WTC11 (cell line): Measurements from ENCODE around the gene SRXN1. TPM values are rescaled to one million over a fixed set of nuclear protein-coding genes. Genes with fewer than 3 reads are reported as not detected.
A peak's percentile ranks its signal among the peaks of the same experiment; 100 is the strongest.
"Not testable (repeated sequence)": the region's sequence is repeated elsewhere in the genome, so short reads cannot be mapped to it uniquely, and the experiment has no call there.

Experiments
- ATAC-seq: fragments of 200-7000 bp; cut with Tn5 transposase; 2 replicates; pipeline ENCODE4 v1.10.0; 2021; ENCODE audit warnings: mild to moderate bottlenecking, moderate library complexity
- CTCF ChIA-PET: fragments of 300-600 bp; sonication (Branson Sonifier 250); formaldehyde crosslinking; loops from one replicate; lab custom pipeline; 2021; ENCODE audit warnings: antibody characterized with exemption; lab: Charles Lee
- POLR2A ChIA-PET: fragments of 350-600 bp; sonication (Branson Sonifier 250); formaldehyde crosslinking; loops from one replicate; lab custom pipeline; 2021; ENCODE audit warnings: antibody characterized with exemption; lab: Charles Lee
- DNase-seq: peaks from one replicate; pipeline ENCODE4 v3.0.0; 2021; ENCODE audit warnings: low spot score
- H3K27ac Mint-ChIP-seq: 2 replicates; pipeline ENCODE4 v1.8.0; 2021; ENCODE audit warnings: mixed read lengths
- H3K27me3 Mint-ChIP-seq: 2 replicates; pipeline ENCODE4 v1.8.0; 2021; ENCODE audit warnings: low read depth, mild to moderate bottlenecking, moderate library complexity, mixed read lengths
- H3K36me3 Mint-ChIP-seq: 2 replicates; pipeline ENCODE4 v1.8.0; 2021; ENCODE audit warnings: mixed read lengths
- H3K4me1 Mint-ChIP-seq: 2 replicates; pipeline ENCODE4 v1.8.0; 2022; ENCODE audit warnings: mixed read lengths
- H3K4me3 Mint-ChIP-seq: 2 replicates; pipeline ENCODE4 v1.8.0; 2021; ENCODE audit warnings: mild to moderate bottlenecking, moderate library complexity, mixed read lengths
- H3K9me3 Mint-ChIP-seq: 2 replicates; pipeline ENCODE4 v1.8.0; 2021; ENCODE audit warnings: mixed read lengths
- CREB1 ChIP-seq: sonication (generic); formaldehyde crosslinking; IDR thresholded peaks from 2 replicates; pipeline ENCODE4 v1.8.0; 2023; ENCODE audit warnings: mild to moderate bottlenecking, missing genetic modification reagents
- GABPB1 ChIP-seq: sonication (generic); formaldehyde crosslinking; IDR thresholded peaks from 2 replicates; pipeline ENCODE4 v1.8.1; 2023; ENCODE audit warnings: mild to moderate bottlenecking, missing genetic modification reagents
- GRHL2 ChIP-seq: fragments of 250-450 bp; sonication (Bioruptor Pico); IDR thresholded peaks from 2 replicates; pipeline ENCODE4 v1.8.0; 2022; ENCODE audit warnings: mild to moderate bottlenecking, moderate library complexity; ENCODE audit not compliant: insufficient replicate concordance, severe bottlenecking
- NFE2L1 ChIP-seq: sonication (generic); formaldehyde crosslinking; IDR thresholded peaks from 2 replicates; pipeline ENCODE4 v1.8.1; 2023; ENCODE audit warnings: missing genetic modification reagents
- TP53 ChIP-seq: sonication (generic); formaldehyde crosslinking; IDR thresholded peaks from 2 replicates; pipeline ENCODE4 v1.8.1; 2023; ENCODE audit warnings: mild to moderate bottlenecking, missing genetic modification reagents
- ZNF396 ChIP-seq: fragments of 250-450 bp; sonication (Bioruptor Pico); IDR thresholded peaks from 2 replicates; pipeline ENCODE4 v1.8.0; 2021; ENCODE audit warnings: mild to moderate bottlenecking, moderate library complexity, borderline replicate concordance
- ZNF423 ChIP-seq: fragments of 250-450 bp; sonication (Bioruptor Pico); IDR thresholded peaks from 2 replicates; pipeline ENCODE4 v2.1.2; 2022; ENCODE audit warnings: mild to moderate bottlenecking, moderate library complexity
- total RNA-seq: library from RNA; stranded (reverse); gene quantifications from 3 replicates; pipeline ENCODE4 v1.2.3, GENCODE V29; 2021
- TF ChIP-seq, protein P1 (sequence below): sonication (generic); formaldehyde crosslinking; IDR thresholded peaks from 2 replicates; pipeline ENCODE4 v1.8.0; 2022; ENCODE audit warnings: mild to moderate bottlenecking, missing genetic modification reagents
- TF ChIP-seq, protein P2 (sequence below): sonication (generic); formaldehyde crosslinking; IDR thresholded peaks from 2 replicates; pipeline ENCODE4 v1.8.0; 2022; ENCODE audit warnings: missing genetic modification reagents
- TF ChIP-seq, protein P3 (sequence below): fragments of 250-450 bp; sonication (Bioruptor Pico); IDR thresholded peaks from 2 replicates; pipeline ENCODE4 v2.1.2; 2022; ENCODE audit warnings: mild to moderate bottlenecking, moderate library complexity
- TF ChIP-seq, protein P4 (sequence below): sonication (generic); formaldehyde crosslinking; IDR thresholded peaks from 2 replicates; pipeline ENCODE4 v1.8.1; 2023; ENCODE audit warnings: mild to moderate bottlenecking, missing genetic modification reagents
- TF ChIP-seq, protein P5 (sequence below): sonication (generic); formaldehyde crosslinking; IDR thresholded peaks from 2 replicates; pipeline ENCODE4 v1.8.0; 2022; ENCODE audit warnings: mild to moderate bottlenecking, missing genetic modification reagents
- TF ChIP-seq, protein P6 (sequence below): fragments of 250-450 bp; sonication (Bioruptor Pico); IDR thresholded peaks from 2 replicates; pipeline ENCODE4 v1.9.0; 2021; ENCODE audit warnings: mild to moderate bottlenecking

SRXN1 gene
- total RNA-seq, 1 experiment from 2014 or later: 23.0 TPM

DNA sequence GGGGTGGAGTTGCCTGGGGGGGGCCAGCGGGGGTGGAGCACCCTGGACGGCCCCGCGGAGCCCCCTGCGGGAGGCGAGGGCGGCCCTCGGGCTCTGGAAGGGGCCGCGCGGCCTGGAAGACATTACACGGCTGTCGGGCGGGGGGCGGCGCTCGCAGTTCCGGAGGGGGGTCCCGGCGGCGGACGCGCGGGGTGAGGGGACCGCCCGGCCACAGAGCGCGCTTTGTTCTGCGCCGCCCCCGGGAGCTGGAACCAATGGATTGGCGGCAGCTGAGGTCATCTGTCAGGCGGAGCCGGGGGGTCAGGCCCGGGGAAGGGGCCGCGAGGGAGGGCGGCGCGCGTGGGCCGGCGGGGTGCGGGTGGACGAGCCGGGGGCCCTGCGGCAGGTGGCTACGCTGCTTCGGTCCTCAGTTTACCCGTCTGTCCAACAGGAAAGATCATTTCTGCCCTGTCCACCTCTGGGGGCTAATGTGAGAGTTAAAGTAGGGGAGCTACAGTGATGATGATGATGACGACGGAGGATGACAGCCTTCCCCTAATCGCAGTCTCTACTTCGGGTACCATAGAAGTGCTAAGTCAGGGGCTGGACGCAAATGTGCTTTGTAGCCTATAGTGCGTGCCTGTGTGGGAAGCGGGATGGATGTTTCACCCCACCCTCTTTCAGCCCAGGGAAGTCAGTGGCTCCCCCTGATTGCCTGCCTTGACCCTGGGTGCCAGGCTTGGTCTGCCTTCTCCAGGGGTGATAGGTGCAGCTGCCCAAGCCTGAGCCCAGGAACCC lies 10.4 kb downstream of the SRXN1 start:
- Mint-ChIP-seq H3K27ac (no peak overlapping the region), H3K4me1 (peaks cover 15% of the 10 kb centered on the region), H3K36me3 (peaks cover 5% of the 10 kb centered on the region), H3K4me3 (peak overlapping the region; percentile 31), H3K27me3 (no peaks in the 10 kb centered on the region; the same call in 1 of the 2 replicates), H3K9me3 (no peaks in the 10 kb centered on the region)
- TF ChIP-seq ZNF396 (no peak), CREB1 (CRISPR knock-in tag) (no peak), GABPB1 (CRISPR knock-in tag) (0 out of 2 replicates have a peak, but pooled peaks have one; percentile 14)
- TF ChIP-seq, protein P1, sequence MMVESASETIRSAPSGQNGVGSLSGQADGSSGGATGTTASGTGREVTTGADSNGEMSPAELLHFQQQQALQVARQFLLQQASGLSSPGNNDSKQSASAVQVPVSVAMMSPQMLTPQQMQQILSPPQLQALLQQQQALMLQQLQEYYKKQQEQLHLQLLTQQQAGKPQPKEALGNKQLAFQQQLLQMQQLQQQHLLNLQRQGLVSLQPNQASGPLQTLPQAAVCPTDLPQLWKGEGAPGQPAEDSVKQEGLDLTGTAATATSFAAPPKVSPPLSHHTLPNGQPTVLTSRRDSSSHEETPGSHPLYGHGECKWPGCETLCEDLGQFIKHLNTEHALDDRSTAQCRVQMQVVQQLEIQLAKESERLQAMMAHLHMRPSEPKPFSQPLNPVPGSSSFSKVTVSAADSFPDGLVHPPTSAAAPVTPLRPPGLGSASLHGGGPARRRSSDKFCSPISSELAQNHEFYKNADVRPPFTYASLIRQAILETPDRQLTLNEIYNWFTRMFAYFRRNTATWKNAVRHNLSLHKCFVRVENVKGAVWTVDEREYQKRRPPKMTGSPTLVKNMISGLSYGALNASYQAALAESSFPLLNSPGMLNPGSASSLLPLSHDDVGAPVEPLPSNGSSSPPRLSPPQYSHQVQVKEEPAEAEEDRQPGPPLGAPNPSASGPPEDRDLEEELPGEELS (CRISPR knock-in tag): no peak
- DNase-seq (peak; percentile 50), ATAC-seq (peak; percentile 10)
- CTCF ChIA-PET: interaction anchor here (0.8 to 1.4 kb wide), 8 partner anchors 22 to 96 kb away, joined by 3 to 6 read pairs (median 4); no protein-coding TSS in a partner anchor
- POLR2A ChIA-PET: interaction anchor here (0.6 kb wide), 1 partner anchor 83 kb away, joined by 4 read pairs; no protein-coding TSS in a partner anchor

DNA sequence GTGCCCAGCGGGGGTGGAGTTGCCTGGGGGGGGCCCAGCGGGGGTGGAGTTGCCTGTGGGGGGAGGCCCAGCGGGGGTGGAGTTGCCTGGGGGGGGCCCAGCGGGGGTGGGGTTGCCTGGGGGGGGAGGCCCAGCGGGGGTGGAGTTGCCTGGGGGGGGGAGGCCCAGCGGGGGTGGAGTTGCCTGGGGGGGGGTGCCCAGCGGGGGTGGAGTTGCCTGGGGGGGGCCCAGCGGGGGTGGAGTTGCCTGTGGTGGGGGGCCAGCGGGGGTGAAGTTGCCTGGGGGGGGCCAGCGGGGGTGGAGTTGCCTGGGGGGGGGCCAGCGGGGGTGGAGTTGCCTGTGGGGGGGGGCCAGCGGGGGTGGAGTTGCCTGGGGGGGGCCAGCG lies 11.0 kb downstream of the SRXN1 start:
- H3K4me1 Mint-ChIP-seq: peaks cover 15% of the 10 kb centered on the region
- POLR2A ChIA-PET: interaction anchor here (0.6 kb wide), 1 partner anchor 82 kb away, joined by 4 read pairs; no protein-coding TSS in a partner anchor
- ATAC-seq, DNase-seq, H3K27ac Mint-ChIP-seq, H3K27me3 Mint-ChIP-seq, H3K4me3 Mint-ChIP-seq, H3K36me3 Mint-ChIP-seq, H3K9me3 Mint-ChIP-seq: not testable (repeated sequence)
- CTCF ChIA-PET: interaction anchor here (0.7 to 2.5 kb wide), 9 partner anchors 9 to 87 kb away, joined by 3 to 15 read pairs (median 6); no protein-coding TSS in a partner anchor

DNA sequence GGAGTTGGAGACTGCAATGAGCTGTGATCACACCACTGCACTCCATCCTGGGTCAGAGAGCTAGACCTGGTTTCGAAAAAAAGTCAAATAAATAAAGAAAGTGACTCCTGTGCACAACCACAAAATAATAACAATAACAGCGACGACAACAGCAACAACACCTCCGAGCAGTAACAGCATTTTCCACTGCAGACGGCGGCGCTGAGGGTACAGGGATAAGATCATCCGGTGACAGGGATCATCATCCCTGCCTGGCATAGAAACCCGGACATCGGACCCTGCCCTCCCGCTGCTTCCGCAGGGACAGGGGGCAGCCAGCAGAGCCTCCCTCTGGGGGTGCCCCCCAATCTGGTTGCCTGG lies 11.5 kb downstream of the SRXN1 start:
- Mint-ChIP-seq H3K27ac (peak overlapping the region; percentile 60), H3K4me3 (peak overlapping the region; percentile 42), H3K27me3 (no peaks in the 10 kb centered on the region; the same call in 1 of the 2 replicates), H3K36me3 (no peaks in the 10 kb centered on the region), H3K4me1 (peaks cover 15% of the 10 kb centered on the region), H3K9me3 (no peaks in the 10 kb centered on the region)
- no peak for ATAC-seq
- DNase-seq: peak; percentile 36
- POLR2A ChIA-PET: interaction anchor here (0.8 kb wide), 1 partner anchor 99 kb away, joined by 3 read pairs; no protein-coding TSS in a partner anchor
- CTCF ChIA-PET: interaction anchor here (0.7 to 2.5 kb wide), 9 partner anchors 10 to 97 kb away, joined by 3 to 15 read pairs (median 4); no protein-coding TSS in a partner anchor
- TF ChIP-seq, protein P1 (CRISPR knock-in tag): no peak
- TF ChIP-seq NFE2L1 (CRISPR knock-in tag) (no peak), ZNF423 (CRISPR knock-in tag) (no peak), TP53 (CRISPR knock-in tag) (no peak), GRHL2 (CRISPR knock-in tag) (no peak)
- TF ChIP-seq, protein P2, sequence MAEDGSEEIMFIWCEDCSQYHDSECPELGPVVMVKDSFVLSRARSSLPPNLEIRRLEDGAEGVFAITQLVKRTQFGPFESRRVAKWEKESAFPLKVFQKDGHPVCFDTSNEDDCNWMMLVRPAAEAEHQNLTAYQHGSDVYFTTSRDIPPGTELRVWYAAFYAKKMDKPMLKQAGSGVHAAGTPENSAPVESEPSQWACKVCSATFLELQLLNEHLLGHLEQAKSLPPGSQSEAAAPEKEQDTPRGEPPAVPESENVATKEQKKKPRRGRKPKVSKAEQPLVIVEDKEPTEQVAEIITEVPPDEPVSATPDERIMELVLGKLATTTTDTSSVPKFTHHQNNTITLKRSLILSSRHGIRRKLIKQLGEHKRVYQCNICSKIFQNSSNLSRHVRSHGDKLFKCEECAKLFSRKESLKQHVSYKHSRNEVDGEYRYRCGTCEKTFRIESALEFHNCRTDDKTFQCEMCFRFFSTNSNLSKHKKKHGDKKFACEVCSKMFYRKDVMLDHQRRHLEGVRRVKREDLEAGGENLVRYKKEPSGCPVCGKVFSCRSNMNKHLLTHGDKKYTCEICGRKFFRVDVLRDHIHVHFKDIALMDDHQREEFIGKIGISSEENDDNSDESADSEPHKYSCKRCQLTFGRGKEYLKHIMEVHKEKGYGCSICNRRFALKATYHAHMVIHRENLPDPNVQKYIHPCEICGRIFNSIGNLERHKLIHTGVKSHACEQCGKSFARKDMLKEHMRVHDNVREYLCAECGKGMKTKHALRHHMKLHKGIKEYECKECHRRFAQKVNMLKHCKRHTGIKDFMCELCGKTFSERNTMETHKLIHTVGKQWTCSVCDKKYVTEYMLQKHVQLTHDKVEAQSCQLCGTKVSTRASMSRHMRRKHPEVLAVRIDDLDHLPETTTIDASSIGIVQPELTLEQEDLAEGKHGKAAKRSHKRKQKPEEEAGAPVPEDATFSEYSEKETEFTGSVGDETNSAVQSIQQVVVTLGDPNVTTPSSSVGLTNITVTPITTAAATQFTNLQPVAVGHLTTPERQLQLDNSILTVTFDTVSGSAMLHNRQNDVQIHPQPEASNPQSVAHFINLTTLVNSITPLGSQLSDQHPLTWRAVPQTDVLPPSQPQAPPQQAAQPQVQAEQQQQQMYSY (CRISPR knock-in tag): no peak
- TF ChIP-seq, protein P3, sequence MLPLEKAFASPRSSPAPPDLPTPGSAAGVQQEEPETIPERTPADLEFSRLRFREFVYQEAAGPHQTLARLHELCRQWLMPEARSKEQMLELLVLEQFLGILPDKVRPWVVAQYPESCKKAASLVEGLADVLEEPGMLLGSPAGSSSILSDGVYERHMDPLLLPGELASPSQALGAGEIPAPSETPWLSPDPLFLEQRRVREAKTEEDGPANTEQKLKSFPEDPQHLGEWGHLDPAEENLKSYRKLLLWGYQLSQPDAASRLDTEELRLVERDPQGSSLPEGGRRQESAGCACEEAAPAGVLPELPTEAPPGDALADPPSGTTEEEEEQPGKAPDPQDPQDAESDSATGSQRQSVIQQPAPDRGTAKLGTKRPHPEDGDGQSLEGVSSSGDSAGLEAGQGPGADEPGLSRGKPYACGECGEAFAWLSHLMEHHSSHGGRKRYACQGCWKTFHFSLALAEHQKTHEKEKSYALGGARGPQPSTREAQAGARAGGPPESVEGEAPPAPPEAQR: no peak
- TF ChIP-seq, protein P4, sequence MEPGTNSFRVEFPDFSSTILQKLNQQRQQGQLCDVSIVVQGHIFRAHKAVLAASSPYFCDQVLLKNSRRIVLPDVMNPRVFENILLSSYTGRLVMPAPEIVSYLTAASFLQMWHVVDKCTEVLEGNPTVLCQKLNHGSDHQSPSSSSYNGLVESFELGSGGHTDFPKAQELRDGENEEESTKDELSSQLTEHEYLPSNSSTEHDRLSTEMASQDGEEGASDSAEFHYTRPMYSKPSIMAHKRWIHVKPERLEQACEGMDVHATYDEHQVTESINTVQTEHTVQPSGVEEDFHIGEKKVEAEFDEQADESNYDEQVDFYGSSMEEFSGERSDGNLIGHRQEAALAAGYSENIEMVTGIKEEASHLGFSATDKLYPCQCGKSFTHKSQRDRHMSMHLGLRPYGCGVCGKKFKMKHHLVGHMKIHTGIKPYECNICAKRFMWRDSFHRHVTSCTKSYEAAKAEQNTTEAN (CRISPR knock-in tag): no peak
- TF ChIP-seq, protein P5, sequence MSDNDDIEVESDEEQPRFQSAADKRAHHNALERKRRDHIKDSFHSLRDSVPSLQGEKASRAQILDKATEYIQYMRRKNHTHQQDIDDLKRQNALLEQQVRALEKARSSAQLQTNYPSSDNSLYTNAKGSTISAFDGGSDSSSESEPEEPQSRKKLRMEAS: no peak
- TF ChIP-seq, protein P6, sequence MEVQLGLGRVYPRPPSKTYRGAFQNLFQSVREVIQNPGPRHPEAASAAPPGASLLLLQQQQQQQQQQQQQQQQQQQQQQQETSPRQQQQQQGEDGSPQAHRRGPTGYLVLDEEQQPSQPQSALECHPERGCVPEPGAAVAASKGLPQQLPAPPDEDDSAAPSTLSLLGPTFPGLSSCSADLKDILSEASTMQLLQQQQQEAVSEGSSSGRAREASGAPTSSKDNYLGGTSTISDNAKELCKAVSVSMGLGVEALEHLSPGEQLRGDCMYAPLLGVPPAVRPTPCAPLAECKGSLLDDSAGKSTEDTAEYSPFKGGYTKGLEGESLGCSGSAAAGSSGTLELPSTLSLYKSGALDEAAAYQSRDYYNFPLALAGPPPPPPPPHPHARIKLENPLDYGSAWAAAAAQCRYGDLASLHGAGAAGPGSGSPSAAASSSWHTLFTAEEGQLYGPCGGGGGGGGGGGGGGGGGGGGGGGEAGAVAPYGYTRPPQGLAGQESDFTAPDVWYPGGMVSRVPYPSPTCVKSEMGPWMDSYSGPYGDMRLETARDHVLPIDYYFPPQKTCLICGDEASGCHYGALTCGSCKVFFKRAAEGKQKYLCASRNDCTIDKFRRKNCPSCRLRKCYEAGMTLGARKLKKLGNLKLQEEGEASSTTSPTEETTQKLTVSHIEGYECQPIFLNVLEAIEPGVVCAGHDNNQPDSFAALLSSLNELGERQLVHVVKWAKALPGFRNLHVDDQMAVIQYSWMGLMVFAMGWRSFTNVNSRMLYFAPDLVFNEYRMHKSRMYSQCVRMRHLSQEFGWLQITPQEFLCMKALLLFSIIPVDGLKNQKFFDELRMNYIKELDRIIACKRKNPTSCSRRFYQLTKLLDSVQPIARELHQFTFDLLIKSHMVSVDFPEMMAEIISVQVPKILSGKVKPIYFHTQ (CRISPR knock-in tag): no peak
